Mesothelial cell of epicardium (in vitro differentiated cells): ENCODE results near the gene ALDH1A3. TPM values are rescaled to one million over a fixed set of nuclear protein-coding genes. Genes with fewer than 3 reads are reported as not detected.

Experiments used
- DNase-seq, 2 experiments: peaks; one replicate each; pipeline ENCODE4 v3.0.0; 2021; ENCODE audit warnings: low spot score in 2 of 2; ENCODE audit not compliant: unreplicated experiment in 2 of 2
- H3K27ac Mint-ChIP-seq: 2 replicates; pipeline ENCODE4 v1.8.0; 2021; ENCODE audit warnings: mixed read lengths
- H3K27me3 Mint-ChIP-seq: 2 replicates; pipeline ENCODE4 v1.8.0; 2021; ENCODE audit warnings: low read depth, mixed read lengths
- H3K36me3 Mint-ChIP-seq: 2 replicates; pipeline ENCODE4 v1.8.0; 2021; ENCODE audit warnings: mixed read lengths
- H3K4me1 Mint-ChIP-seq: 2 replicates; pipeline ENCODE4 v1.8.0; 2021; ENCODE audit warnings: mixed read lengths
- H3K4me3 Mint-ChIP-seq: 2 replicates; pipeline ENCODE4 v1.8.0; 2021; ENCODE audit warnings: mild to moderate bottlenecking, moderate library complexity, mixed read lengths
- H3K9me3 Mint-ChIP-seq: 2 replicates; pipeline ENCODE4 v1.8.0; 2021; ENCODE audit warnings: mixed read lengths
- total RNA-seq: library from RNA; stranded (reverse); gene quantifications from 3 replicates; pipeline ENCODE4 v1.2.1, GENCODE V29; 2021
- TF ChIP-seq, protein P1 (sequence below): fragments of 200-600 bp; sonication (generic); IDR thresholded peaks from one replicate; pipeline ENCODE4 v1.5.0; 2021; ENCODE audit warnings: antibody characterized with exemption; ENCODE audit not compliant: unreplicated experiment

The ALDH1A3 gene
- total RNA-seq, 1 donor from 2014 or later = not detected

DNA sequence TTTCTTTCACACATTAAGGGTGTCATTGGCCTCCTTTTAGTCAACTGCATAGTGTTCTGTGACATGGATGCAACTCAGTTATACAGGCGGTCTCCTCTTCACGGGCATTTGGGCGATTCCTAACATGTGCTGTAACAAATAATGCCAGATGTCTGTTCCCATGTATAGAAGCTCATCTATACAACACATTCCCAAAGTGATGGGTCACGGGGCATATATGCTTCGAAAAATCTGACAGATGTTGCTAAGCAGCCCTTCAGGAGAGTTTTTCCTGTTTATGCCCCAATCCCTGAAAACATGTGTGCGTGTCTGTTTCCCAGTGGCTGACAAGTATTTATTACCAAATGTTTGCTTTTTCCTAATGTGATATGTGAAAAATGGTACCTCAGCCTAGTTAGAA lies 65.4 kb downstream of the ALDH1A3 start:
- no peak overlapping the region for H3K4me3 Mint-ChIP-seq
- H3K4me1 Mint-ChIP-seq = no peaks in the 10 kb centered on the region
- H3K9me3 Mint-ChIP-seq = peaks cover 10% of the 10 kb centered on the region

DNA sequence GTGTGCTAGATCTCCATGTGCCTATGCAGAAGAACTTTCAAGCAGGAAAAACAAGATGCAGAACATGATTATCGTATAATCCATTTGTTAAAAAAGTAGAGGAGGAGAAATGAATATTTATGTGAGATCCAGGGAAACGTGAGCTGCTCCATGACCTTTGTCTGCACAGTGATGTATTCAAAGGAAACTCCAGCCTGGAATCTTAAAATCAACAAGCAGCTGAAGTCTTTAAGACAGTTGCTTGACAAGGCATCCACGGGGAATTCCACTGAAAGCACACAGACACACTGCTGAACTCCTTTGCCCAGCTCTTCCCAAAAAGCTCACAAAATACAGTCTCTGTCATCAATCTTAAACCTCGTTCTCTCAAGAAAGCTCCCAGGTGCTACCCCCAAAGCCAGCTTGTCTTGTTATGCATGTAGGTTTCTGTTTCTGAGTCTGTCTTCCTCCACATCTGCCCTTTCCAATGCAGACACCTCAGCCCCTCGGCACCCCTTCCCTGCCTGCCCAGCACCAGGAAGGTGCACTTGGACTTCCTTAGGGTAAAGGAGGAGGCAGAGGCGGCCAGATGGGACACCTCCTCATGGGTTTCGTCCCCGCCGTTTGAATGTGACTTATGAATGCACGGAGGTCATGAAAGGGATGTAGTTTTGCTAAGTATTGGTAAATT lies 68.3 kb downstream of the ALDH1A3 start:
- Mint-ChIP-seq H3K4me1 (no peaks in the 10 kb centered on the region), H3K27ac (no peak overlapping the region), H3K36me3 (no peaks in the 10 kb centered on the region), H3K27me3 (peaks cover 8% of the 10 kb centered on the region), H3K4me3 (no peak overlapping the region), H3K9me3 (peaks cover 15% of the 10 kb centered on the region)
- TF ChIP-seq, protein P1, sequence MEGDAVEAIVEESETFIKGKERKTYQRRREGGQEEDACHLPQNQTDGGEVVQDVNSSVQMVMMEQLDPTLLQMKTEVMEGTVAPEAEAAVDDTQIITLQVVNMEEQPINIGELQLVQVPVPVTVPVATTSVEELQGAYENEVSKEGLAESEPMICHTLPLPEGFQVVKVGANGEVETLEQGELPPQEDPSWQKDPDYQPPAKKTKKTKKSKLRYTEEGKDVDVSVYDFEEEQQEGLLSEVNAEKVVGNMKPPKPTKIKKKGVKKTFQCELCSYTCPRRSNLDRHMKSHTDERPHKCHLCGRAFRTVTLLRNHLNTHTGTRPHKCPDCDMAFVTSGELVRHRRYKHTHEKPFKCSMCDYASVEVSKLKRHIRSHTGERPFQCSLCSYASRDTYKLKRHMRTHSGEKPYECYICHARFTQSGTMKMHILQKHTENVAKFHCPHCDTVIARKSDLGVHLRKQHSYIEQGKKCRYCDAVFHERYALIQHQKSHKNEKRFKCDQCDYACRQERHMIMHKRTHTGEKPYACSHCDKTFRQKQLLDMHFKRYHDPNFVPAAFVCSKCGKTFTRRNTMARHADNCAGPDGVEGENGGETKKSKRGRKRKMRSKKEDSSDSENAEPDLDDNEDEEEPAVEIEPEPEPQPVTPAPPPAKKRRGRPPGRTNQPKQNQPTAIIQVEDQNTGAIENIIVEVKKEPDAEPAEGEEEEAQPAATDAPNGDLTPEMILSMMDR = no peak
- no peak for DNase-seq

More for the DNA sequence above, 65.4 kb downstream of the ALDH1A3 start:
- no peaks in the 10 kb centered on the region for H3K36me3 Mint-ChIP-seq
- H3K27me3 Mint-ChIP-seq = peaks cover 6% of the 10 kb centered on the region
- TF ChIP-seq, protein P1 = no peak
- DNase-seq = no peak
- no peak overlapping the region for H3K27ac Mint-ChIP-seq

DNA sequence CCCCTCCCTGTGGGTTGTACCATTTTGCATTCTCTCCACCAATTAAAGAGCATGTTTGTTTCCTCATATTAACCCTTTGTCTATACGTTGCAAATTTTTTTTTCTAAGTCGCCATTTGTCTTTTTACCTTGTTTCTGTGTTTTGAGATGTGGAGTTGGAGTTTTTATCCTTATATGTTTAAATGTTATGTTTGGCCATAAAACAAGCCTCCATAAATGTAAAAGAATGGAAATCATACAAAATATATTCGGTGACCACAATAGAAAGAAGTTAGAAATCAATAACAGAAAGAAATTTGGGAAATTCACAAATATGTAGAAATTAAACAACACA lies 68.8 kb downstream of the ALDH1A3 start:
- no peaks in the 10 kb centered on the region for H3K36me3 Mint-ChIP-seq
- H3K9me3 Mint-ChIP-seq = peaks cover 15% of the 10 kb centered on the region
- no peak overlapping the region for H3K27ac Mint-ChIP-seq
- H3K27me3 Mint-ChIP-seq = peaks cover 9% of the 10 kb centered on the region
- TF ChIP-seq, protein P1 = no peak
- no peak overlapping the region for H3K4me3 Mint-ChIP-seq
- no peak for DNase-seq
- no peaks in the 10 kb centered on the region for H3K4me1 Mint-ChIP-seq

DNA sequence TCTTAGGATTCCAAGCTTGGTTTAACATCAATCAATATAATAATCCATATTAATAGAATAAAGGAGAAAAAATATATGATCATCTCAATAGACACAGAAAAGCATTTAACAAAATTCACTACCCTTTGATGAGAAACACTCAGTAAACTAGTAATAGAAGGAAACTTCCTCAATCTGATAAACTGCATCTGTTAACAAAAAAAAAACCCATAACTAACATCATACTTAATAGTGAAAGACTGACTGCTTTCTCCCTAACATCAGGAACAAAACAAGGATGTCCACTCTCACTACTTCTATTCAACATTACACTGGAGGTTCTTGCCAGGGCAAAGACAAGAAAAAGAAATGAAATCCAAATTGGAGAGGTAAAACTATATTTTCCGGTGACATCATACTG lies 70.1 kb downstream of the ALDH1A3 start:
- peaks cover 15% of the 10 kb centered on the region for H3K9me3 Mint-ChIP-seq
- H3K4me3 Mint-ChIP-seq = no peak overlapping the region
- H3K27me3 Mint-ChIP-seq = peaks cover 9% of the 10 kb centered on the region
- no peak for DNase-seq
- TF ChIP-seq, protein P1 = no peak
- H3K4me1 Mint-ChIP-seq = no peaks in the 10 kb centered on the region
- H3K27ac Mint-ChIP-seq = no peak overlapping the region
- H3K36me3 Mint-ChIP-seq = no peaks in the 10 kb centered on the region

DNA sequence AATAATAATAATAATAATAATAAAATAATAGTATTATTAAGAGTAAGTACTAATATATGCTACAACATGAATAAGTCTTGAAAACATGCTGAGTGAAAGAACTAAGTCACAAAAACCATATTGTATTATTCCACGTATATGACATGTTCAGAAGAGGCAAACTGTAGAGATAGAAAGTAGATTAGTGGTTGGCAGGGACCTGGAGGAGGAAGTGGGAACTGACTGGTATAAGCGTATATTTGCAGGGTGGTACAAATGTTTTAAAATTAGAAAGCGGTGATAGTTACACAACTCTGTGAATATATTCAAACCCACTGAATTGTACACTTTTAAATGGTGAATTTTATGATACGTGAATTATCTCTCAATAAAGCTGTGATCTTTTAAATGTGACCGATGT lies 72.3 kb downstream of the ALDH1A3 start:
- H3K27ac Mint-ChIP-seq = no peak overlapping the region
- H3K9me3 Mint-ChIP-seq = peaks cover 15% of the 10 kb centered on the region
- DNase-seq = no peak
- H3K4me1 Mint-ChIP-seq = no peaks in the 10 kb centered on the region
- H3K27me3 Mint-ChIP-seq = peaks cover 18% of the 10 kb centered on the region
- TF ChIP-seq, protein P1 = no peak
- H3K4me3 Mint-ChIP-seq = no peak overlapping the region
- H3K36me3 Mint-ChIP-seq = no peaks in the 10 kb centered on the region

DNA sequence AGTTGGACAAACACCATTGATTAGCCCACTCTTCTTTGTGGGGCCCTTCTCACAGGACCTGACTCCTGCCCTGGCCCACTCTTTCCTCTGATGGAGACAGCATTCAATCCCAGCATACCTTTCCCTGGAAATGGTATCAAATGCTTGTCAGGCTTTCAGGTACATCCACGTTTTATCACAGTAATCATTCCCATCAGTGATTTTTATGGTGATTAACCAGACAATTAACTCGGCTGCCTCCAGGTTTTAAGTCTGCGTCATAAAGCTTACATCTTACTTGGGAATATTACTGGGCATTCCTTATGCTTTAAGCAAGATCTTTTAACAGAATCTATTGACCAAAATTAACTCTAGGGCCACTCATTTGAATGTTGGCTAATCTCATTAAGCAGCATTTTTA lies 72.9 kb downstream of the ALDH1A3 start:
- Mint-ChIP-seq H3K36me3 (no peaks in the 10 kb centered on the region), H3K9me3 (peaks cover 15% of the 10 kb centered on the region), H3K27me3 (peaks cover 23% of the 10 kb centered on the region), H3K27ac (no peak overlapping the region), H3K4me3 (no peak overlapping the region), H3K4me1 (no peaks in the 10 kb centered on the region)
- DNase-seq = no peak
- TF ChIP-seq, protein P1 = no peak
